ENCODE results near the gene CLDND1. TPM values are rescaled to one million over a fixed set of nuclear protein-coding genes. Genes with fewer than 3 reads are reported as not detected.

CLDND1 gene
- total RNA-seq, 1 experiment from 2014 or later = 80.6 TPM

GRCh38 chr3:98565237-98565643 is 42.5 kb upstream of the CLDND1 start:
- Mint-ChIP-seq H3K9me3 (no peaks in the 10 kb centered on the region), H3K4me3 (no peak overlapping the region), H3K4me1 (0 out of 2 replicates have a peak, but pooled peaks cover 3% of the 10 kb centered on the region), H3K27me3 (ENCODE audit: low read depth) (no peaks in the 10 kb centered on the region), H3K27ac (no peak overlapping the region), H3K36me3 (no peaks in the 10 kb centered on the region)
- DNase-seq (ENCODE audit: low spot score) (no peak), ATAC-seq (no peak)
- no peak for TF ChIP-seq ATF1 (CRISPR knock-in tag; IDR thresholded peaks at IDR 0.05)
- no peak for TF ChIP-seq IRF2 (CRISPR knock-in tag; IDR thresholded peaks at IDR 0.05; ENCODE audit: borderline replicate concordance, low read depth)
- no peak for TF ChIP-seq EMX1 (CRISPR knock-in tag; IDR thresholded peaks at IDR 0.05)
- TF ChIP-seq GTF2I (CRISPR knock-in tag; conservative IDR thresholded peaks at IDR 0.05) = no peak
- no peak; the same call in 1 of the 2 replicates for TF ChIP-seq CDX4 (CRISPR knock-in tag; IDR thresholded peaks at IDR 0.05; ENCODE audit: borderline replicate concordance)
- no peak for TF ChIP-seq KAT7 (CRISPR knock-in tag; IDR thresholded peaks at IDR 0.05; ENCODE audit: borderline replicate concordance)
- no peak for TF ChIP-seq RORB (CRISPR knock-in tag; IDR thresholded peaks at IDR 0.05)
- no peak for TF ChIP-seq OVOL2 (CRISPR knock-in tag; IDR thresholded peaks at IDR 0.05; ENCODE audit: borderline replicate concordance)
- no peak for TF ChIP-seq USF2 (CRISPR knock-in tag; IDR thresholded peaks at IDR 0.05)
- no peak for TF ChIP-seq ZNF416 (CRISPR knock-in tag; IDR thresholded peaks at IDR 0.05)
- TF ChIP-seq JUN (CRISPR knock-in tag; IDR thresholded peaks at IDR 0.05) = no peak
- POLR2A ChIA-PET = interaction anchor here (1.0 kb wide), 1 partner anchor 42 kb away, joined by 3 read pairs; the partner anchor contains the start of gene CLDND1
- CTCF ChIA-PET = interaction anchor here (1.4 kb wide), 1 partner anchor 37 kb away, joined by 7 read pairs; no protein-coding TSS in a partner anchor

GRCh38 chr3:98564282-98565005 is 41.7 kb upstream of the CLDND1 start:
- TF ChIP-seq CREM (CRISPR knock-in tag; IDR thresholded peaks at IDR 0.05) = no peak
- H3K27me3 Mint-ChIP-seq (ENCODE audit: low read depth) = no peaks in the 10 kb centered on the region
- no peak overlapping the region for H3K27ac Mint-ChIP-seq
- ChIA-PET CTCF (interaction anchor here (1.4 kb wide), 1 partner anchor 38 kb away, joined by 7 read pairs; no protein-coding TSS in a partner anchor), POLR2A (interaction anchor here (0.5 kb wide), 1 partner anchor 165 kb away, joined by 7 read pairs; no protein-coding TSS in a partner anchor)
- no peak overlapping the region for H3K4me3 Mint-ChIP-seq
- ATAC-seq (no peak), DNase-seq (ENCODE audit: low spot score) (no peak)
- H3K4me1 Mint-ChIP-seq = 0 out of 2 replicates have a peak, but pooled peaks cover 3% of the 10 kb centered on the region
- H3K9me3 Mint-ChIP-seq = no peaks in the 10 kb centered on the region; the same call in 1 of the 2 replicates
- H3K36me3 Mint-ChIP-seq = no peaks in the 10 kb centered on the region

- 0 out of 2 replicates have a peak, but pooled peaks cover 3% of the 10 kb centered on the region for H3K4me1 Mint-ChIP-seq
- no peak overlapping the region for H3K4me3 Mint-ChIP-seq
- ATAC-seq = no peak
- H3K27me3 Mint-ChIP-seq (ENCODE audit: low read depth) = no peaks in the 10 kb centered on the region
- DNase-seq (ENCODE audit: low spot score) = no peak
- no peak overlapping the region for H3K27ac Mint-ChIP-seq
- POLR2A ChIA-PET = no interaction called here
- no peaks in the 10 kb centered on the region for H3K36me3 Mint-ChIP-seq
- no peaks in the 10 kb centered on the region; the same call in 1 of the 2 replicates for H3K9me3 Mint-ChIP-seq
- CTCF ChIA-PET = no interaction called here
- TF ChIP-seq ZNF219 (CRISPR knock-in tag; IDR thresholded peaks at IDR 0.05; ENCODE audit: borderline replicate concordance) = no peak
- TF ChIP-seq RELA (CRISPR knock-in tag; IDR thresholded peaks at IDR 0.05; ENCODE audit: borderline replicate concordance) = no peak
- TF ChIP-seq FOXP1 (CRISPR knock-in tag; IDR thresholded peaks at IDR 0.05; ENCODE audit: borderline replicate concordance) = no peak
- TF ChIP-seq ZNF671 (CRISPR knock-in tag; IDR thresholded peaks at IDR 0.05) = no peak
- TF ChIP-seq HMGXB4 (CRISPR knock-in tag; IDR thresholded peaks at IDR 0.05) = no peak
- no peak for TF ChIP-seq MLX (CRISPR knock-in tag; IDR thresholded peaks at IDR 0.05)
- no peak for TF ChIP-seq RORB (CRISPR knock-in tag; IDR thresholded peaks at IDR 0.05)
- TF ChIP-seq ZNF532 (CRISPR knock-in tag; IDR thresholded peaks at IDR 0.05; ENCODE audit: borderline replicate concordance) = no peak
- TF ChIP-seq TCF7 (CRISPR knock-in tag; IDR thresholded peaks at IDR 0.05; ENCODE audit: low read depth) = no peak
- TF ChIP-seq FOXK1 (CRISPR knock-in tag; IDR thresholded peaks at IDR 0.05) = no peak
Observed at GRCh38 chr3:98563661-98564281, 41.1 kb upstream of the CLDND1 start.
